ENCODE measurements around the gene RPTOR.

GRCh38 chr17:80826346-80826954, 281.8 kb downstream of the RPTOR start:
- TF ChIP-seq ZSCAN4 (tag by site-specific recombination; IDR thresholded peaks at IDR 0.05) (no peak), SETDB1 (IDR thresholded peaks at IDR 0.05; ENCODE audit: insufficient read length, low read length) (no peak), ZNF184 (tag by site-specific recombination; IDR thresholded peaks at IDR 0.05) (no peak), KLF7 (tag by site-specific recombination; IDR thresholded peaks at IDR 0.05; ENCODE audit: borderline replicate concordance) (no peak), CTCF (tag by site-specific recombination; IDR thresholded peaks at IDR 0.05) (no peak), ZNF214 (tag by site-specific recombination; IDR thresholded peaks at IDR 0.05; ENCODE audit: borderline replicate concordance) (no peak), YY2 (tag by site-specific recombination; IDR thresholded peaks at IDR 0.05) (no peak), REST (tag by site-specific recombination; IDR thresholded peaks at IDR 0.05) (no peak), ZNF677 (tag by site-specific recombination; IDR thresholded peaks at IDR 0.05) (no peak), ZSCAN16 (tag by site-specific recombination; IDR thresholded peaks at IDR 0.05) (no peak), REPIN1 (tag by site-specific recombination; IDR thresholded peaks at IDR 0.05; ENCODE audit: low read depth) (no peak), PRDM6 (tag by site-specific recombination; IDR thresholded peaks at IDR 0.05) (no peak), ZNF18 (tag by site-specific recombination; IDR thresholded peaks at IDR 0.05) (no peak), IKZF3 (tag by site-specific recombination; IDR thresholded peaks at IDR 0.05) (no peak)
